RPMI7951 (cell line): Measurements from ENCODE around the gene HOMER3. TPM values are rescaled to one million over a fixed set of nuclear protein-coding genes. Genes with fewer than 3 reads are reported as not detected.

ENCODE experiments used
- DNase-seq: peaks from one replicate; pipeline ENCODE4 v3.0.0-alpha.2; 2012; ENCODE audit warnings: low read depth
- total RNA-seq: library from RNA; depleted of rRNA; stranded (reverse); fragments of >200 nt; shearing (Covaris generic); gene quantifications from 2 replicates; pipeline ENCODE4 v1.2.3, GENCODE V29; 2014; rRNA removed

HOMER3 gene
- total RNA-seq, 1 experiment from 2014 or later, result 53.2 TPM

GRCh38 chr19:18879579-18880373 is 61.2 kb downstream of the HOMER3 start:
- no peak for DNase-seq

Other genes starting within 250 kb of the HOMER3 start
- gene COMP, start 149.9 kb downstream of the HOMER3 start, total RNA-seq, result 1.1 and 1.2 TPM in 2 replicates
- gene UPF1, start 109.3 kb downstream of the HOMER3 start, total RNA-seq, result 32.4 and 56.2 TPM in 2 replicates
- gene CERS1, start 45.1 kb downstream of the HOMER3 start, total RNA-seq, result 0.12 and 1.4 TPM in 2 replicates
- gene COPE, start 21.8 kb downstream of the HOMER3 start, total RNA-seq, result 324 and 407 TPM in 2 replicates
- gene DDX49, start 21.5 kb downstream of the HOMER3 start, total RNA-seq, result 47.5 and 55.9 TPM in 2 replicates
- 34.2 and 35.4 TPM in 2 replicates for gene SUGP2, start 92.3 kb upstream of the HOMER3 start, total RNA-seq
- 46.2 and 54.1 TPM in 2 replicates for gene ARMC6, start 92.4 kb upstream of the HOMER3 start, total RNA-seq
- 5.9 and 6.2 TPM in 2 replicates for gene SLC25A42, start 122.8 kb upstream of the HOMER3 start, total RNA-seq
- 17.0 and 18.5 TPM in 2 replicates for gene TMEM161A, start 197.3 kb upstream of the HOMER3 start, total RNA-seq
- gene MEF2B, start 229.0 kb upstream of the HOMER3 start, total RNA-seq, result not detected in 2 replicates